Fibroblast of lung (primary cell): ENCODE results near the gene WSCD2. TPM values are rescaled to one million over a fixed set of nuclear protein-coding genes. Genes with fewer than 3 reads are reported as not detected.

ENCODE experiments used
- DNase-seq, 2 donors: peaks; one replicate each; pipeline versions ENCODE4 v3.0.0 to v3.0.0-alpha.2; 2010; ENCODE audit warnings: low read depth in 2 of 2
- H2AFZ ChIP-seq: 2 replicates; pipeline ENCODE4 v1.5.1; 2012; ENCODE audit warnings: low read length, control low read depth, inconsistent platforms
- H3K27ac ChIP-seq: 2 replicates; pipeline ENCODE4 v1.5.1; 2011; ENCODE audit warnings: low read length, control low read depth; ENCODE audit not compliant: insufficient read depth
- H3K27me3 ChIP-seq: 2 replicates; pipeline ENCODE4 v1.5.1; 2011; ENCODE audit warnings: mild to moderate bottlenecking, low read length; ENCODE audit not compliant: control insufficient read depth, insufficient read depth
- H3K36me3 ChIP-seq: 2 replicates; pipeline ENCODE4 v1.5.1; 2011; ENCODE audit warnings: low read length; ENCODE audit not compliant: control insufficient read depth, insufficient read depth
- H3K4me1 ChIP-seq: 2 replicates; pipeline ENCODE4 v1.5.1; 2011; ENCODE audit warnings: low read length; ENCODE audit not compliant: control insufficient read depth, insufficient read depth; ENCODE audit errors: extremely low read depth
- H3K4me2 ChIP-seq: 2 replicates; pipeline ENCODE4 v1.5.1; 2011; ENCODE audit warnings: low read length, control low read depth; ENCODE audit not compliant: insufficient read depth; ENCODE audit errors: extremely low read depth
- H3K4me3 ChIP-seq, 4 experiments: fragments of 200-600 bp in 1 of 4; sonication (generic) in 1 of 4; replicated peaks in 1 of 4; 2 replicates each; pipeline ENCODE4 v1.5.1; 2011 to 2016; ENCODE audit warnings: low read length in 4 of 4, low read depth in 3 of 4, mild to moderate bottlenecking in 3 of 4, control low read depth in 2 of 4, inconsistent platforms in 1 of 4, mixed read lengths in 1 of 4; ENCODE audit not compliant: insufficient read depth in 1 of 4; ENCODE audit errors: control extremely low read depth in 1 of 4
- H3K79me2 ChIP-seq: 2 replicates; pipeline ENCODE4 v1.5.1; 2012; ENCODE audit warnings: mild to moderate bottlenecking, low read length, inconsistent platforms; ENCODE audit not compliant: control insufficient read depth, insufficient read depth
- H3K9ac ChIP-seq: 2 replicates; pipeline ENCODE4 v1.5.1; 2011; ENCODE audit warnings: mild to moderate bottlenecking, low read length, control low read depth; ENCODE audit not compliant: insufficient read depth
- H3K9me3 ChIP-seq: 2 replicates; pipeline ENCODE4 v1.5.1; 2012; ENCODE audit warnings: low read depth, low read length; ENCODE audit not compliant: control insufficient read depth, insufficient read depth
- H4K20me1 ChIP-seq: 2 replicates; pipeline ENCODE4 v1.5.1; 2011; ENCODE audit warnings: low read length; ENCODE audit not compliant: control insufficient read depth, insufficient read depth; ENCODE audit errors: extremely low read depth
- EZH2 ChIP-seq: IDR thresholded peaks from 2 replicates; pipeline ENCODE4 v1.5.1; 2012; ENCODE audit warnings: low read length, control low read depth, mild to moderate bottlenecking; ENCODE audit errors: missing control alignments
- polyA plus RNA-seq, 2 donors: library from polyadenylated mRNA; depleted of rRNA in 1 of 2; stranded (reverse) in 1 of 2; unstranded in 1 of 2; fragments of >200 nt; gene quantifications; 2 replicates each; pipeline ENCODE4 v1.2.1, GENCODE V29; 2011 to 2012; ENCODE audit warnings: missing spikeins in 1 of 2
- total RNA-seq: library from RNA; depleted of rRNA; stranded (reverse); fragments of >200 nt; gene quantifications from 2 replicates; pipeline ENCODE4 v1.2.1, GENCODE V29; 2014
- TF ChIP-seq, protein P1 (sequence below), 2 donors: IDR thresholded peaks in 1 of 2; conservative IDR thresholded peaks in 1 of 2; 1 replicate in 1 of 2; 2 replicates in 1 of 2; pipeline ENCODE4 v1.5.1; 2011 to 2012; ENCODE audit warnings: low read length in 2 of 2, control low read depth in 1 of 2, inconsistent platforms in 1 of 2, low read depth in 1 of 2, mild to moderate bottlenecking in 1 of 2

Gene WSCD2
- total and polyA plus RNA-seq, 2 donors (not counting 1 experiment from before 2014, with no cell fraction given): not detected

- no peaks in the 10 kb centered on the region for H3K9me3 ChIP-seq
- no peak overlapping the region for H3K4me2 ChIP-seq
- no peak overlapping the region for H3K27ac ChIP-seq
- no peaks in the 10 kb centered on the region for H3K36me3 ChIP-seq
- DNase-seq: no peak
- no peak overlapping the region for H3K9ac ChIP-seq
- TF ChIP-seq EZH2: no peak
- TF ChIP-seq, protein P1, sequence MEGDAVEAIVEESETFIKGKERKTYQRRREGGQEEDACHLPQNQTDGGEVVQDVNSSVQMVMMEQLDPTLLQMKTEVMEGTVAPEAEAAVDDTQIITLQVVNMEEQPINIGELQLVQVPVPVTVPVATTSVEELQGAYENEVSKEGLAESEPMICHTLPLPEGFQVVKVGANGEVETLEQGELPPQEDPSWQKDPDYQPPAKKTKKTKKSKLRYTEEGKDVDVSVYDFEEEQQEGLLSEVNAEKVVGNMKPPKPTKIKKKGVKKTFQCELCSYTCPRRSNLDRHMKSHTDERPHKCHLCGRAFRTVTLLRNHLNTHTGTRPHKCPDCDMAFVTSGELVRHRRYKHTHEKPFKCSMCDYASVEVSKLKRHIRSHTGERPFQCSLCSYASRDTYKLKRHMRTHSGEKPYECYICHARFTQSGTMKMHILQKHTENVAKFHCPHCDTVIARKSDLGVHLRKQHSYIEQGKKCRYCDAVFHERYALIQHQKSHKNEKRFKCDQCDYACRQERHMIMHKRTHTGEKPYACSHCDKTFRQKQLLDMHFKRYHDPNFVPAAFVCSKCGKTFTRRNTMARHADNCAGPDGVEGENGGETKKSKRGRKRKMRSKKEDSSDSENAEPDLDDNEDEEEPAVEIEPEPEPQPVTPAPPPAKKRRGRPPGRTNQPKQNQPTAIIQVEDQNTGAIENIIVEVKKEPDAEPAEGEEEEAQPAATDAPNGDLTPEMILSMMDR (conservative IDR thresholded peaks at IDR 0.05 in 1 of 2, IDR thresholded peaks at IDR 0.05 in 1 of 2; ENCODE audit: low read depth in 1 of 2, low read length in 2 of 2): no peak
- no peaks in the 10 kb centered on the region for H4K20me1 ChIP-seq
- no peak overlapping the region for H2AFZ ChIP-seq
- H3K27me3 ChIP-seq: no peaks in the 10 kb centered on the region
- H3K79me2 ChIP-seq: no peaks in the 10 kb centered on the region
- H3K4me1 ChIP-seq: no peaks in the 10 kb centered on the region
- H3K4me3 ChIP-seq: no peak overlapping the region
Measured at GRCh38 chr12:108112832-108113556, 16.1 kb upstream of the WSCD2 start.

DNA sequence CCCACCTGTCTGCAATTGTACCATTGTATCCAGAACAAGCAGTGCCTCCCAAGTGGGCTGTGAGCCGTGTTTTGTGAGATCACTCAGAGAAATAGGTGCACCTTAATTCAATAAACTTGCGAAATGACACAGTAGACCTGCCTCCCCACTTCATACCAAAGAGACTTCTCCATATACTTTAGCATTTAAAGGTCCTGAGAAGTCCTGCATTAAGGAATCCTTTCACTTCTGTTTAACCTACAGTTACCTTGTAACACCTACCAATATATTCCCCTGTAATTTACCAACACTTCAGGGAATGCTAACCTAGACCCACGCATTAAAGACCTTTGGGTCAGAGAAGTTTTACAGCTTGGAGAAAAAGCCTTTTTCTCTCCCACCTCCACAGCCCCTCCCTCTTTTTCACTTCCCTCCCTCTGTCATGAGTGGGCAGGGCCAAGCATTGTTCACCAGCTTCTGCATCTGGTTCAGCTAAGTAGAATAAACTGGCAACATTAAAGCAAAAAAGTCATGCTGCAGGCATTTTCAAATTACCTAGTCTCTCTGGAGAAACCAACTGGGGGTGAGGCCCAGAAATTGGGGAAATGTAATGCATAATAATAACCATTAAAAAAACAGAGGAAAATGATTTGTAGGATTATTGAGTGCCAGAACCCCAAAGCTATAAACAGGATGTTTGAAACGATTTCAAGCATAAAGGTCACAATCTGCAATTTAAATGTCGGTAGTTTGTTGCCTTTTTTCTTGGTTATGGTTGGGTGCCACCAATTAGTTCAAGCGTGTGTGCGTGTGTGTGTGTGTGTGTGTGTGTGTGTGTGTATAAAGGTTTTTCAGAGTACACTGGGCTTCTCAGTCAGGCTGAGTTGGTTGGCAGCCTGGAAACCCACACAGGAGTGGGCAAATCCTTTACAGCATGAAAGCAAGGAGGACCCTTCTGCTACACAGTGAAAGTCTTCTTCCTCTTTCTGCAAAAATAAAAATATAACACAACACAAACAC, 13.7 kb upstream of the WSCD2 start:
- Histone ChIP-seq H3K4me3 (no peak overlapping the region), H3K27ac (no peak overlapping the region)

More for the DNA sequence above, 13.7 kb upstream of the WSCD2 start:
- no peaks in the 10 kb centered on the region for H3K79me2 ChIP-seq
- H3K27me3 ChIP-seq: no peaks in the 10 kb centered on the region
- no peaks in the 10 kb centered on the region for H3K4me1 ChIP-seq
- H3K4me2 ChIP-seq: no peak overlapping the region
- no peaks in the 10 kb centered on the region for H4K20me1 ChIP-seq
- no peaks in the 10 kb centered on the region for H3K36me3 ChIP-seq
- H3K9me3 ChIP-seq: no peaks in the 10 kb centered on the region
- TF ChIP-seq, protein P1 (conservative IDR thresholded peaks at IDR 0.05 in 1 of 2, IDR thresholded peaks at IDR 0.05 in 1 of 2; ENCODE audit: low read depth in 1 of 2, low read length in 2 of 2): no peak
- no peak for TF ChIP-seq EZH2
- no peak for DNase-seq
- H3K9ac ChIP-seq: no peak overlapping the region
- H2AFZ ChIP-seq: no peak overlapping the region
